Lung (tissue), 12 donors: ENCODE measurements around the gene B3GNT3. TPM values are rescaled to one million over a fixed set of nuclear protein-coding genes. Genes with fewer than 3 reads are reported as not detected.

Experiments
- ATAC-seq: fragments of 200-7000 bp; cut with Tn5 transposase; one replicate; pipeline ENCODE4 v1.9.1; 2020; ENCODE audit warnings: moderate number of reproducible peaks; ENCODE audit not compliant: insufficient read depth, low FRiP score
- DNase-seq, 3 donors: peaks; one replicate each; pipeline ENCODE4 v3.0.0-alpha.2; 2013 to 2017
- H3K27ac ChIP-seq, 2 donors: one replicate each; pipeline ENCODE4 v1.5.1; 2013; ENCODE audit warnings: mild to moderate bottlenecking in 2 of 2, moderate library complexity in 2 of 2, control low read depth in 1 of 2, inconsistent platforms in 1 of 2, low read depth in 1 of 2, low read length in 1 of 2
- H3K27me3 ChIP-seq, 3 donors: one replicate each; pipeline ENCODE4 v1.5.1; 2013; ENCODE audit warnings: low read length in 2 of 3; ENCODE audit not compliant: control insufficient read depth in 3 of 3, insufficient read depth in 3 of 3
- H3K36me3 ChIP-seq, 4 donors: one replicate each; pipeline ENCODE4 v1.5.1; 2013; ENCODE audit warnings: low read length in 4 of 4, mild to moderate bottlenecking in 1 of 4, moderate library complexity in 1 of 4; ENCODE audit not compliant: control insufficient read depth in 4 of 4, insufficient read depth in 4 of 4
- H3K4me1 ChIP-seq, 5 donors: one replicate each; pipeline ENCODE4 v1.5.1; 2013; ENCODE audit warnings: low read length in 5 of 5, mild to moderate bottlenecking in 2 of 5, moderate library complexity in 1 of 5; ENCODE audit not compliant: control insufficient read depth in 5 of 5, insufficient read depth in 5 of 5
- H3K4me3 ChIP-seq: one replicate; pipeline ENCODE4 v1.5.1; 2013; ENCODE audit warnings: mild to moderate bottlenecking, control low read depth, moderate library complexity
- H3K9ac ChIP-seq, 2 donors: one replicate each; pipeline ENCODE4 v1.5.1; 2013; ENCODE audit warnings: low read length in 2 of 2, control low read depth in 1 of 2; ENCODE audit not compliant: insufficient read depth in 1 of 2
- H3K9me3 ChIP-seq, 4 donors: one replicate each; pipeline ENCODE4 v1.5.1; 2013; ENCODE audit warnings: low read length in 3 of 4, mild to moderate bottlenecking in 1 of 4, moderate library complexity in 1 of 4; ENCODE audit not compliant: control insufficient read depth in 4 of 4, insufficient read depth in 3 of 4
- WGBS, 2 donors: extraction: QIAGEN DNeasy Blood & Tissue Kit; methylation state at CpG; one replicate each; pipeline ENCODE4 v1.1.7; 2013; 5-methylcytosine and 5-hydroxymethylcytosine counted together
- polyA plus RNA-seq, 2 donors: library from polyadenylated mRNA; stranded (reverse); fragments of 200-250 nt; gene quantifications; one replicate each; pipeline ENCODE4 v1.2.1, GENCODE V29; 2013
- total RNA-seq, 2 donors: library from RNA; depleted of rRNA in 1 of 2; stranded (reverse); fragments of >200 nt in 1 of 2; gene quantifications; one replicate each; pipeline ENCODE4 v1.2.1, GENCODE V29; 2014 to 2021
- TF ChIP-seq, protein P1 (sequence below): IDR thresholded peaks from 2 replicates; pipeline ENCODE4 v1.5.1; 2012; ENCODE audit warnings: mild to moderate bottlenecking; ENCODE audit errors: control extremely low read depth, extremely low read depth
- donor health status: control.
- donor health status: control.
- donor health status: Bipolar disorder and iron deficiency.
- donor health status: healthy.
- donor health status: DM: yes; HTN: yes; CAD: no.

B3GNT3 gene
- total and polyA plus RNA-seq, 4 donors = 1.00 to 3.0 (median 2.0) TPM

DNA sequence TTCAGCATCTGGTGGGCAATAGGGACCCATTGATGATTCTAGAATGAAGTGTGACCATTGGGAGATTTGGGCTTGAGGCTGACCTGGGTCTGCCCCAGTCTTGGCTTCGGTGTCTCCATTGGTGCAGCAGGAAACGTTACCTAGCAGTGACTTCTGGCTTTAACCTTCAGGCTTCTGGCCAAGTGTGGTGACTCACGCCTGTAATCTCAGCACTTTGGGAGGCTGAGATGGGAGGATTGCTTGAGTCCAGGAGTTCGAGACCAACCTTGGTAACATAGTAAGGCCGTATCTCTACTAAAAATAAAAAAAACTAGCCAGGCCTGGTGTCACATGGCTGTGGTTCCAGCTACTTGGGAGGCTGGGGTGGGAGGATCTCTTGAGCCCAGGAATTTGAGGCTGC, 36.4 kb upstream of the B3GNT3 start:
- TF ChIP-seq, protein P1, sequence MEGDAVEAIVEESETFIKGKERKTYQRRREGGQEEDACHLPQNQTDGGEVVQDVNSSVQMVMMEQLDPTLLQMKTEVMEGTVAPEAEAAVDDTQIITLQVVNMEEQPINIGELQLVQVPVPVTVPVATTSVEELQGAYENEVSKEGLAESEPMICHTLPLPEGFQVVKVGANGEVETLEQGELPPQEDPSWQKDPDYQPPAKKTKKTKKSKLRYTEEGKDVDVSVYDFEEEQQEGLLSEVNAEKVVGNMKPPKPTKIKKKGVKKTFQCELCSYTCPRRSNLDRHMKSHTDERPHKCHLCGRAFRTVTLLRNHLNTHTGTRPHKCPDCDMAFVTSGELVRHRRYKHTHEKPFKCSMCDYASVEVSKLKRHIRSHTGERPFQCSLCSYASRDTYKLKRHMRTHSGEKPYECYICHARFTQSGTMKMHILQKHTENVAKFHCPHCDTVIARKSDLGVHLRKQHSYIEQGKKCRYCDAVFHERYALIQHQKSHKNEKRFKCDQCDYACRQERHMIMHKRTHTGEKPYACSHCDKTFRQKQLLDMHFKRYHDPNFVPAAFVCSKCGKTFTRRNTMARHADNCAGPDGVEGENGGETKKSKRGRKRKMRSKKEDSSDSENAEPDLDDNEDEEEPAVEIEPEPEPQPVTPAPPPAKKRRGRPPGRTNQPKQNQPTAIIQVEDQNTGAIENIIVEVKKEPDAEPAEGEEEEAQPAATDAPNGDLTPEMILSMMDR = no peak
- Histone ChIP-seq H3K9me3 (no peaks in the 10 kb centered on the region), H3K4me3 (no peak overlapping the region), H3K36me3 (no peaks in the 10 kb centered on the region), H3K9ac (no peak overlapping the region), H3K27ac (no peak overlapping the region), H3K27me3 (no peaks in the 10 kb centered on the region), H3K4me1 (peaks cover 0 to 5% (median 0%) of the 10 kb centered on the region in 5 donors)
- DNase-seq (no peak), ATAC-seq (no peak)
- 72 to 80% methylated on average over 5 of the region's 5 CpGs for WGBS, 2 donors

DNA sequence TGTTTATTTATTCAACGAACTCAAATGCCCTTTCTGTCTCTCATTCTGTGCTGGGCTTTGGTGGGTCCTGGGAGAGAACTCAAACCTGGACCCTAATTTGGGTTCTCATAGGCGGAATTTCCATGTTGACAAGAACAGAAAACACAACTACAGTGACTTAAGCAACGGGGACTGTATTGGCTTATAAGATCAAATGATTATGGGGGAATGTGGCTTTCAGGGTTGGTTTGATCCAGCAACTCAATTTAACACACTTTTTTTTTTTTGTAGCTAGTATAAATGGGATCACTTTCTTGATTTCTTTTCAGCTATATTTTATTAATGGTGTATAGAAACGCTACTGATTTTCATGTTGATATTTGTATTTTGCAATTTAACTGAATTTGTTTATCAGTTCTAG, 33.8 kb upstream of the B3GNT3 start:
- Histone ChIP-seq H3K9me3 (no peaks in the 10 kb centered on the region), H3K27me3 (no peaks in the 10 kb centered on the region), H3K36me3 (no peaks in the 10 kb centered on the region), H3K4me3 (no peak overlapping the region), H3K9ac (no peak overlapping the region), H3K4me1 (peaks cover 0 to 3% (median 0%) of the 10 kb centered on the region in 5 donors), H3K27ac (no peak overlapping the region)
- ATAC-seq (no peak), DNase-seq (no peak)
- WGBS, 2 donors = 82 to 89% methylated on average over 4 of the region's 4 CpGs
- TF ChIP-seq, protein P1 = no peak

DNA sequence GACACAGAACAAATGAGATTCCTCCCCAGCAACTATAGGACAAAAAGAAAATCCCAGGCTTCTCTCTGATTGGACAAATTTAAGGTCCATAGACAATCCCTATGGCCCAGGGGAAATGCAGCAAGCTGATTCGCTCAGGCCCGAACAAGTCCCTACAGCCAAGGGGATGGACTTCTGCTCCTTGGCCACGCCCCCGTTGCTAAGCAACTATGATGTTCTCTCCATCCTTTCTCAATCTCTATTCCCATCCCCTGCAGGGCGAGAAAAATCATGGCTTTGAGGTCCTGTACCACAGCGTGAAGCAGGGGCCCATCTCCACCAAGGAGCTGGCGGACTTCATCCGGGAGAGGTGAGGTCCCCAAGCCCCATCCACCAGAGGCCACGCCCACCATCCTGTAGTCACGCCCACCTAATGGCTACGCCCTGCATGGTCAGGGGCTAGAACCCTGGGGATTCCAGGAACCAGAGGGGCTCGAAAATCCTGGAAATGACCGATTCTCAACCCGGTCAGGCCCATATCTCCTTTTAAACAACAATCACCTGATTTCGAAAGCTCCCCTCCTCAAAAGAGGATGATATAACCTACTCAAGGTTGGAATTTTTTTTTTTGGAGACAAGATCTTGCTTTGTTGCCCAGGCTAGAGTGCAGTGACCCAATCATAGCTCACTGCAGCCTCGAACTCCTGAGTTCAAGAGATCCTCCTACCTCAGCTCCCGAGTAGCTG, 32.3 kb upstream of the B3GNT3 start:
- DNase-seq = no peak
- H3K9me3 ChIP-seq = no peaks in the 10 kb centered on the region
- no peaks in the 10 kb centered on the region for H3K36me3 ChIP-seq
- no peak overlapping the region for H3K9ac ChIP-seq
- no peak for ATAC-seq
- TF ChIP-seq, protein P1 = no peak
- no peak overlapping the region for H3K4me3 ChIP-seq
- no peak overlapping the region for H3K27ac ChIP-seq
- WGBS, 2 donors = 70 to 76% methylated on average over 17 of the region's 17 CpGs
- H3K4me1 ChIP-seq = peaks cover 0 to 10% (median 2%) of the 10 kb centered on the region in 5 donors
- no peaks in the 10 kb centered on the region for H3K27me3 ChIP-seq

DNA sequence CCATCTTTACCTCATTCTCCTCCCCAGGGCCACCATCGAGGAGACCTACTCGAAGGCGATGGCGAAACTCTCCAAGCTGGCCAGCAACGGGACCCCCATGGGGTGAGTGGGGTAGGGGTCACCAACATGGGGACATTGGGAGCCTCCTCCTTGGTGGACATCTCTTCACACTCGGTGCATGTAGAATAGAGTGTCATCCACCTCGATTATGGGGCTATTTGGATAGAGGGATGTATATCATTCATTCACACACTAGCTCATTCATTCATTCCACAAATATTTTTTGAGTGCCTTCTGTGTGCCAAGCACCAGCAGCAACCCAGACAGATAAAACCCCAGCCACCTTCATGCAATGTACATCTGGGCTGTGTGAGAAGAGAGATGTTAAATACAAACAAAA, 30.6 kb upstream of the B3GNT3 start:
- peaks cover 0 to 11% (median 3%) of the 10 kb centered on the region in 5 donors for H3K4me1 ChIP-seq
- H3K9ac ChIP-seq = no peak overlapping the region
- DNase-seq (no peak), ATAC-seq (no peak)
- H3K9me3 ChIP-seq = no peaks in the 10 kb centered on the region
- TF ChIP-seq, protein P1 = no peak
- 92 to 96% methylated on average over 7 of the region's 7 CpGs for WGBS, 2 donors
- no peak overlapping the region for H3K4me3 ChIP-seq
- H3K27me3 ChIP-seq = no peaks in the 10 kb centered on the region
- no peaks in the 10 kb centered on the region for H3K36me3 ChIP-seq
- H3K27ac ChIP-seq = no peak overlapping the region
